ENCODE results near the gene MGARP.

Gene MGARP

GRCh38 chr4:139241086-139241783 lies 38.8 kb downstream of the MGARP start:
- H2BK12ac ChIP-seq (ENCODE audit: low read length in 2 of 2), result no peak overlapping the region
- H3K79me1 ChIP-seq (replicated peaks; ENCODE audit: low read length, poor library complexity, severe bottlenecking), result no peaks in the 10 kb centered on the region
- H3K36me3 ChIP-seq (ENCODE audit: control insufficient read depth in 1 of 2, insufficient read depth in 2 of 2, low read depth in 1 of 2, low read length in 2 of 2), result no peaks in the 10 kb centered on the region
- no peaks in the 10 kb centered on the region for H3K27me3 ChIP-seq (ENCODE audit: control insufficient read depth in 1 of 2, insufficient read depth in 1 of 2, low read length in 2 of 2)
- peaks cover 18% of the 10 kb centered on the region for H3K4me1 ChIP-seq (ENCODE audit: control insufficient read depth, insufficient read depth, low read depth, low read length)
- no peaks in the 10 kb centered on the region for H3K9me3 ChIP-seq (ENCODE audit: control insufficient read depth, low read length)
- 74% methylated on average over 11 of the region's 11 CpGs for WGBS
- peak overlapping the region; percentile 43 for H2AK5ac ChIP-seq (ENCODE audit: low read length, severe bottlenecking)
- H2BK15ac ChIP-seq (ENCODE audit: low read depth, poor library complexity, severe bottlenecking), result no peak overlapping the region
- H3K14ac ChIP-seq (ENCODE audit: low read length in 2 of 2), result no peak overlapping the region
- no peak overlapping the region for H2BK5ac ChIP-seq (ENCODE audit: low read depth, low read length, poor library complexity, severe bottlenecking)
- H3K9ac ChIP-seq (ENCODE audit: low read length), result no peak overlapping the region
- H3K4me3 ChIP-seq (ENCODE audit: insufficient read depth in 1 of 2, low read depth in 1 of 2, low read length in 2 of 2), result no peak overlapping the region
- H2AFZ ChIP-seq (ENCODE audit: low read depth, low read length), result no peak overlapping the region
- no peak overlapping the region for H3K18ac ChIP-seq (ENCODE audit: low read depth in 1 of 2, low read length in 2 of 2)
- H4K8ac ChIP-seq (ENCODE audit: low read length), result no peak overlapping the region
- H2BK120ac ChIP-seq (ENCODE audit: low read depth, low read length), result no peak overlapping the region
- H3K4ac ChIP-seq (ENCODE audit: low read depth in 1 of 2, low read length in 2 of 2), result no peak overlapping the region
- DNase-seq, result no peak
- peak overlapping the region; percentile 80 for H3K27ac ChIP-seq (ENCODE audit: low read length, poor library complexity, severe bottlenecking)
- H4K91ac ChIP-seq (ENCODE audit: low read length), result no peak overlapping the region
- no peak overlapping the region for H3K23ac ChIP-seq (ENCODE audit: low read length in 2 of 2)
- no peak overlapping the region for H3K4me2 ChIP-seq (ENCODE audit: low read length, poor library complexity, severe bottlenecking)

GRCh38 chr4:139239127-139239772 lies 40.8 kb downstream of the MGARP start:
- no peak overlapping the region for H3K23ac ChIP-seq (ENCODE audit: low read length in 2 of 2)
- no peak overlapping the region for H2BK5ac ChIP-seq (ENCODE audit: low read depth, low read length, poor library complexity, severe bottlenecking)
- no peak overlapping the region for H2AFZ ChIP-seq (ENCODE audit: low read depth, low read length)
- no peaks in the 10 kb centered on the region for H3K36me3 ChIP-seq (ENCODE audit: control insufficient read depth in 1 of 2, insufficient read depth in 2 of 2, low read depth in 1 of 2, low read length in 2 of 2)
- no peak overlapping the region for H3K4me2 ChIP-seq (ENCODE audit: low read length, poor library complexity, severe bottlenecking)
- no peaks in the 10 kb centered on the region for H3K9me3 ChIP-seq (ENCODE audit: control insufficient read depth, low read length)
- H4K91ac ChIP-seq (ENCODE audit: low read length), result no peak overlapping the region
- H3K79me1 ChIP-seq (replicated peaks; ENCODE audit: low read length, poor library complexity, severe bottlenecking), result no peaks in the 10 kb centered on the region
- WGBS, result 99% methylated on average over 6 of the region's 7 CpGs
- H3K4ac ChIP-seq (ENCODE audit: low read depth in 1 of 2, low read length in 2 of 2), result no peak overlapping the region
- no peak overlapping the region for H3K18ac ChIP-seq (ENCODE audit: low read depth in 1 of 2, low read length in 2 of 2)
- H3K9ac ChIP-seq (ENCODE audit: low read length), result no peak overlapping the region
- no peak overlapping the region for H3K14ac ChIP-seq (ENCODE audit: low read length in 2 of 2)
- peaks cover 14% of the 10 kb centered on the region for H3K4me1 ChIP-seq (ENCODE audit: control insufficient read depth, insufficient read depth, low read depth, low read length)
- no peak overlapping the region for H3K4me3 ChIP-seq (ENCODE audit: insufficient read depth in 1 of 2, low read depth in 1 of 2, low read length in 2 of 2)
- H2AK5ac ChIP-seq (ENCODE audit: low read length, severe bottlenecking), result no peak overlapping the region
- H2BK15ac ChIP-seq (ENCODE audit: low read depth, poor library complexity, severe bottlenecking), result no peak overlapping the region
- no peak overlapping the region for H2BK12ac ChIP-seq (ENCODE audit: low read length in 2 of 2)
- H2BK120ac ChIP-seq (ENCODE audit: low read depth, low read length), result no peak overlapping the region
- no peak overlapping the region for H4K8ac ChIP-seq (ENCODE audit: low read length)
- DNase-seq, result no peak
- no peak overlapping the region for H3K27ac ChIP-seq (ENCODE audit: low read length, poor library complexity, severe bottlenecking)
- no peaks in the 10 kb centered on the region for H3K27me3 ChIP-seq (ENCODE audit: control insufficient read depth in 1 of 2, insufficient read depth in 1 of 2, low read length in 2 of 2)

GRCh38 chr4:139234253-139234652 lies 45.8 kb downstream of the MGARP start:
- no peak overlapping the region for H3K23ac ChIP-seq (ENCODE audit: low read length in 2 of 2)
- no peak overlapping the region for H2AK5ac ChIP-seq (ENCODE audit: low read length, severe bottlenecking)
- H3K4ac ChIP-seq (ENCODE audit: low read depth in 1 of 2, low read length in 2 of 2), result no peak overlapping the region
- DNase-seq, result no peak
- H3K4me3 ChIP-seq (ENCODE audit: insufficient read depth in 1 of 2, low read depth in 1 of 2, low read length in 2 of 2), result no peak overlapping the region
- H4K91ac ChIP-seq (ENCODE audit: low read length), result no peak overlapping the region
- 80% methylated on average over 3 of the region's 3 CpGs for WGBS
- no peaks in the 10 kb centered on the region for H3K27me3 ChIP-seq (ENCODE audit: control insufficient read depth in 1 of 2, insufficient read depth in 1 of 2, low read length in 2 of 2)
- H3K9me3 ChIP-seq (ENCODE audit: control insufficient read depth, low read length), result no peaks in the 10 kb centered on the region
- H3K79me1 ChIP-seq (replicated peaks; ENCODE audit: low read length, poor library complexity, severe bottlenecking), result no peaks in the 10 kb centered on the region
- H2BK12ac ChIP-seq (ENCODE audit: low read length in 2 of 2), result no peak overlapping the region
- H3K9ac ChIP-seq (ENCODE audit: low read length), result no peak overlapping the region
- no peaks in the 10 kb centered on the region for H3K36me3 ChIP-seq (ENCODE audit: control insufficient read depth in 1 of 2, insufficient read depth in 2 of 2, low read depth in 1 of 2, low read length in 2 of 2)
- H2AFZ ChIP-seq (ENCODE audit: low read depth, low read length), result no peak overlapping the region
- H3K4me2 ChIP-seq (ENCODE audit: low read length, poor library complexity, severe bottlenecking), result no peak overlapping the region
- no peak overlapping the region for H4K8ac ChIP-seq (ENCODE audit: low read length)
- no peak overlapping the region for H2BK5ac ChIP-seq (ENCODE audit: low read depth, low read length, poor library complexity, severe bottlenecking)
- H3K4me1 ChIP-seq (ENCODE audit: control insufficient read depth, insufficient read depth, low read depth, low read length), result no peaks in the 10 kb centered on the region
- H2BK120ac ChIP-seq (ENCODE audit: low read depth, low read length), result no peak overlapping the region
- H2BK15ac ChIP-seq (ENCODE audit: low read depth, poor library complexity, severe bottlenecking), result no peak overlapping the region
- H3K14ac ChIP-seq (ENCODE audit: low read length in 2 of 2), result no peak overlapping the region
- H3K27ac ChIP-seq (ENCODE audit: low read length, poor library complexity, severe bottlenecking), result no peak overlapping the region
- no peak overlapping the region for H3K18ac ChIP-seq (ENCODE audit: low read depth in 1 of 2, low read length in 2 of 2)

GRCh38 chr4:139229534-139230039 lies 50.4 kb downstream of the MGARP start:
- no peak overlapping the region for H2AFZ ChIP-seq (ENCODE audit: low read depth, low read length)
- H2BK5ac ChIP-seq (ENCODE audit: low read depth, low read length, poor library complexity, severe bottlenecking), result no peak overlapping the region
- H3K4ac ChIP-seq (ENCODE audit: low read depth in 1 of 2, low read length in 2 of 2), result no peak overlapping the region
- no peak overlapping the region for H2AK5ac ChIP-seq (ENCODE audit: low read length, severe bottlenecking)
- no peak overlapping the region for H2BK15ac ChIP-seq (ENCODE audit: low read depth, poor library complexity, severe bottlenecking)
- no peak overlapping the region for H3K23ac ChIP-seq (ENCODE audit: low read length in 2 of 2)
- no peak overlapping the region for H2BK120ac ChIP-seq (ENCODE audit: low read depth, low read length)
- no peak overlapping the region for H3K4me2 ChIP-seq (ENCODE audit: low read length, poor library complexity, severe bottlenecking)
- H3K27ac ChIP-seq (ENCODE audit: low read length, poor library complexity, severe bottlenecking), result no peak overlapping the region
- no peaks in the 10 kb centered on the region for H3K9me3 ChIP-seq (ENCODE audit: control insufficient read depth, low read length)
- H3K4me3 ChIP-seq (ENCODE audit: insufficient read depth in 1 of 2, low read depth in 1 of 2, low read length in 2 of 2), result no peak overlapping the region
- H3K14ac ChIP-seq (ENCODE audit: low read length in 2 of 2), result no peak overlapping the region
- no peaks in the 10 kb centered on the region for H3K79me1 ChIP-seq (replicated peaks; ENCODE audit: low read length, poor library complexity, severe bottlenecking)
- peak; percentile 63 for DNase-seq
- no peak overlapping the region for H2BK12ac ChIP-seq (ENCODE audit: low read length in 2 of 2)
- H3K9ac ChIP-seq (ENCODE audit: low read length), result peak overlapping the region; percentile 58
- H3K4me1 ChIP-seq (ENCODE audit: control insufficient read depth, insufficient read depth, low read depth, low read length), result no peaks in the 10 kb centered on the region
- H3K18ac ChIP-seq (ENCODE audit: low read depth in 1 of 2, low read length in 2 of 2), result no peak overlapping the region
- no peak overlapping the region for H4K91ac ChIP-seq (ENCODE audit: low read length)
- H3K36me3 ChIP-seq (ENCODE audit: control insufficient read depth in 1 of 2, insufficient read depth in 2 of 2, low read depth in 1 of 2, low read length in 2 of 2), result no peaks in the 10 kb centered on the region
- 100% methylated on average over 1 of the region's 3 CpGs for WGBS
- H3K27me3 ChIP-seq (ENCODE audit: control insufficient read depth in 1 of 2, insufficient read depth in 1 of 2, low read length in 2 of 2), result no peaks in the 10 kb centered on the region
- H4K8ac ChIP-seq (ENCODE audit: low read length), result no peak overlapping the region

Data from mesenchymal stem cell (in vitro differentiated cells and primary cell).